Heart left ventricle (tissue), 16 donors: ENCODE measurements around the gene PDZD8. TPM values are rescaled to one million over a fixed set of nuclear protein-coding genes. Genes with fewer than 3 reads are reported as not detected.
A peak's percentile ranks its signal among the peaks of the same experiment; 100 is the strongest.

Experiments used
- ATAC-seq, 4 donors: fragments of 200-7000 bp; cut with Tn5 transposase; one replicate each; pipeline ENCODE4 v1.9.1; 2020 to 2022; ENCODE audit warnings: moderate library complexity in 4 of 4, mild to moderate bottlenecking in 3 of 4, moderate number of reproducible peaks in 1 of 4
- DNase-seq, 5 donors: peaks; one replicate each; pipeline ENCODE4 v3.0.0-alpha.2; 2020
- H3K27ac ChIP-seq, 12 donors: fragments of 200-600 bp; sonication (generic) in 4 of 12; one replicate each; pipeline versions ENCODE4 v1.5.0 to v1.8.0; 2016 to 2022; ENCODE audit warnings: mild to moderate bottlenecking in 2 of 12
- H3K27me3 ChIP-seq, 9 donors: fragments of 200-600 bp; sonication (generic) in 2 of 9; one replicate each; pipeline versions ENCODE4 v1.5.1 to v1.8.0; 2016 to 2022; ENCODE audit warnings: mild to moderate bottlenecking in 3 of 9
- H3K36me3 ChIP-seq, 9 donors: fragments of 200-600 bp; sonication (generic) in 2 of 9; one replicate each; pipeline versions ENCODE4 v1.5.0 to v1.8.0; 2018 to 2022; ENCODE audit warnings: mild to moderate bottlenecking in 2 of 9
- H3K4me1 ChIP-seq, 12 donors: fragments of 200-600 bp; sonication (generic) in 4 of 12; one replicate each; pipeline versions ENCODE4 v1.5.0 to v1.8.0; 2016 to 2022; ENCODE audit warnings: mild to moderate bottlenecking in 3 of 12
- H3K4me3 ChIP-seq, 12 donors: fragments of 200-600 bp; sonication (generic) in 4 of 12; one replicate each; pipeline versions ENCODE4 v1.5.0 to v1.8.0; 2017 to 2022; ENCODE audit warnings: mild to moderate bottlenecking in 9 of 12, moderate library complexity in 4 of 12
- H3K9me3 ChIP-seq, 12 donors: fragments of 200-600 bp; sonication (generic) in 4 of 12; one replicate each; pipeline versions ENCODE4 v1.5.0 to v1.8.0; 2016 to 2022; ENCODE audit warnings: mild to moderate bottlenecking in 1 of 12
- POLR2A ChIP-seq, 2 donors: fragments of 450-650 bp; IDR thresholded peaks; one replicate each; pipeline ENCODE4 v1.6.1; 2017; ENCODE audit warnings: antibody characterized with exemption in 2 of 2, mild to moderate bottlenecking in 2 of 2, moderate library complexity in 2 of 2
- WGBS, 4 donors: extraction: QIAGEN DNeasy Blood & Tissue Kit in 2 of 4; methylation state at CpG; one replicate each; pipeline versions ENCODE4 v1.1.5 to v1.1.7; 2013 to 2018; 5-methylcytosine and 5-hydroxymethylcytosine counted together
- intact Hi-C, 10 donors: fragments of 100-400 bp; cut with DNase I; formaldehyde crosslinking; loops; one replicate each; pipeline versions ENCODE4 v1.11.1 to v1.14.2; 2022
- polyA plus RNA-seq, 2 donors: library from polyadenylated mRNA; stranded (reverse); fragments of 200-250 nt; gene quantifications; one replicate each; pipeline ENCODE4 v1.2.3, GENCODE V29; 2013
- total RNA-seq, 9 donors: library from RNA; depleted of rRNA in 2 of 9; stranded (reverse); fragments of >200 nt in 2 of 9; fragmentation: NEBNext Ultra II Directional in 3 of 9; extraction: Animal tissue kit (Norgen Biotek cat#: 25700) in 3 of 9; gene quantifications; one replicate each; pipeline versions ENCODE4 v1.1.0 to v1.2.4, GENCODE V29; 2016 to 2023
- TF ChIP-seq, protein P1 (sequence below), 12 donors: fragments of 200-600 bp; sonication (generic) in 4 of 12; IDR thresholded peaks; one replicate each; pipeline versions ENCODE4 v1.5.0 to v1.8.0; 2018 to 2022; ENCODE audit warnings: antibody characterized with exemption in 12 of 12, mild to moderate bottlenecking in 5 of 12
- donor health status: ischemic (EF 13 %, LVEDD 7.1; RV severe dilation, severe dysfunction).
- donor health status: healthy with polysubstance abuse.
- donor health status: DM: no; HTN: yes; CAD: no.
- donor health status: DM: no; HTN: no; CAD: no.
- donor health status: ischemic (EF 25% LVEDD 6.9; RV normal size, moderate dysfunction).
- donor health status: ischemic (EF 25% LVEDD 5.7; RV mildly dilated, moderate dysfunction).
- donor health status: healthy.
- donor health status: DM: yes; HTN: yes; CAD: no.
- donor health status: ischemic (EF 35%, LVEDD 5.7; RV mildly dilated, moderate dysfunction).
- donor health status: nonischemic (EF 11% LVEDD 7.7; RV severe dilation, severe dysfunction).
- donor health status: DM: yes; HTN: yes; CAD: no.
- donor health status: PGD.
- donor health status: ischemic (EF 29% LVEDD 5.4; RV normal size, mild dysfunction).
- donor health status: nonischemic (EF 23%, LVEDD 6.1; RV moderate dilation, normal function).

PDZD8 gene
- total and polyA plus RNA-seq, 11 donors, result 2.0 to 37.2 (median 24.1) TPM

DNA sequence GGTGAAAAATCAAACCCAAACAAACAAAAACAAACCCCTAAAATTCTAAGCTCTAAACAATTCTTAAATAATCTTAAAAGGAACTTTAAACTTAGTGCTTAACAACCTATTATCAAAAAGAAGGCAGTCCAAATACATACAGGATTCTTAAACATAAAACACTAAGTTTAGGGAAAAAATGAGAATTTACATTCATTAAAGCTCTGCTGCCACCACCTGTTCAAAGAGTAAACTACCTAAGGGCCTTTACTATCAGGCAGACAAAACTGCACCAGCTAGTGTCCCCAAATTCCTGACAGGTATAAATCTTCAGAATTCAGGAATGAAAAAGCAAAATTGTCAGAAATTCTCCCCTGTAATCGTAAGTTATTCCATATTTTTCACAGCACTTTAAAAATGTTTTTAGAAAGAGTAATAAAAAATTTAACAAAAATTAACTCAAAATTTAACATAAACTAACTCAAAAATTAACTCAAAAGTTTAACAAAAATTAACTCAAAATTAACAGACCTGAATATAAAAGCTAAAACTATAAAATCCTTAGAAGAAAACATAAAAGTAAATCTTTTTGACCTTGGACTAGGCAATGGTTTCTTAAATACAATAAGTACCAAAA, 55.1 kb downstream of the PDZD8 start:
- H3K4me3 ChIP-seq, result no peak overlapping the region
- no peak for TF ChIP-seq POLR2A (IDR thresholded peaks at IDR 0.05)
- TF ChIP-seq, protein P1, sequence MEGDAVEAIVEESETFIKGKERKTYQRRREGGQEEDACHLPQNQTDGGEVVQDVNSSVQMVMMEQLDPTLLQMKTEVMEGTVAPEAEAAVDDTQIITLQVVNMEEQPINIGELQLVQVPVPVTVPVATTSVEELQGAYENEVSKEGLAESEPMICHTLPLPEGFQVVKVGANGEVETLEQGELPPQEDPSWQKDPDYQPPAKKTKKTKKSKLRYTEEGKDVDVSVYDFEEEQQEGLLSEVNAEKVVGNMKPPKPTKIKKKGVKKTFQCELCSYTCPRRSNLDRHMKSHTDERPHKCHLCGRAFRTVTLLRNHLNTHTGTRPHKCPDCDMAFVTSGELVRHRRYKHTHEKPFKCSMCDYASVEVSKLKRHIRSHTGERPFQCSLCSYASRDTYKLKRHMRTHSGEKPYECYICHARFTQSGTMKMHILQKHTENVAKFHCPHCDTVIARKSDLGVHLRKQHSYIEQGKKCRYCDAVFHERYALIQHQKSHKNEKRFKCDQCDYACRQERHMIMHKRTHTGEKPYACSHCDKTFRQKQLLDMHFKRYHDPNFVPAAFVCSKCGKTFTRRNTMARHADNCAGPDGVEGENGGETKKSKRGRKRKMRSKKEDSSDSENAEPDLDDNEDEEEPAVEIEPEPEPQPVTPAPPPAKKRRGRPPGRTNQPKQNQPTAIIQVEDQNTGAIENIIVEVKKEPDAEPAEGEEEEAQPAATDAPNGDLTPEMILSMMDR (IDR thresholded peaks at IDR 0.05), result peak in 11 of 12 donors; percentile 17 to 61 (median 46)
- WGBS, 4 donors, result 75 to 79% (median 76%) methylated on average over 1 of the region's 1 CpG

DNA sequence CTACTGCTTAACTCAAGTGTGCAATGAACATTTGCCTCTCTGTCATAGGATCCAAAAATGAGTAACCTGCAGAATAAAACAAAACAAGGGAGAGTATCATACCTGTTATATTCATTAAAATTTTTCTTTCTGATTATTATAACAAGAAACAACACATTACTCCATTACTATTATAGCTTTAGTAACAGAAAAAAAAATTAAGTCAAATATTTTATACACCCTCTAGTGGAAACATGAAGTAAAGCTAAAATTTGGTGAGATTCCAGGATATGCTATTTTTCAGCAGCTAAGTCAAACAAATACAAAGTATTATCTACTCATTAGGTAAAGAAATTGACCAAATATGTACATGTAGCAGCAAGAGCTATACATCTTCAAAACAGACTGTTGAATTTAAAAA, 56.3 kb downstream of the PDZD8 start:
- intact Hi-C loops, result loop anchor here in 6 of 10 donors (1.0 to 10.0 kb wide), 4 partner anchors 94 to 103 kb away; no protein-coding TSS in a partner anchor
- DNase-seq (no peak), ATAC-seq (no peak)
- no peak overlapping the region for H3K27ac ChIP-seq
- TF ChIP-seq, protein P1 (IDR thresholded peaks at IDR 0.05), result peak in 7 of 12 donors; percentile 11 to 41 (median 35)
- TF ChIP-seq POLR2A (IDR thresholded peaks at IDR 0.05), result no peak
- H3K36me3 ChIP-seq, result peaks cover 0 to 18% (median 0%) of the 10 kb centered on the region in 9 donors
- H3K27me3 ChIP-seq, result no peaks in the 10 kb centered on the region
- no peaks in the 10 kb centered on the region for H3K9me3 ChIP-seq
- H3K4me3 ChIP-seq, result no peak overlapping the region
- peaks cover 0 to 5% (median 0%) of the 10 kb centered on the region in 12 donors for H3K4me1 ChIP-seq

More for the DNA sequence above, 55.1 kb downstream of the PDZD8 start:
- intact Hi-C loops, result loop anchor here in 2 of 10 donors (5.0 to 10.0 kb wide), 2 partner anchors 103 to 105 kb away; no protein-coding TSS in a partner anchor
- Histone ChIP-seq H3K27ac (no peak overlapping the region), H3K9me3 (no peaks in the 10 kb centered on the region), H3K4me1 (peaks cover 0 to 5% (median 0%) of the 10 kb centered on the region in 12 donors), H3K36me3 (peaks cover 0 to 9% (median 0%) of the 10 kb centered on the region in 9 donors), H3K27me3 (no peaks in the 10 kb centered on the region)
- DNase-seq, result no peak
- no peak for ATAC-seq

DNA sequence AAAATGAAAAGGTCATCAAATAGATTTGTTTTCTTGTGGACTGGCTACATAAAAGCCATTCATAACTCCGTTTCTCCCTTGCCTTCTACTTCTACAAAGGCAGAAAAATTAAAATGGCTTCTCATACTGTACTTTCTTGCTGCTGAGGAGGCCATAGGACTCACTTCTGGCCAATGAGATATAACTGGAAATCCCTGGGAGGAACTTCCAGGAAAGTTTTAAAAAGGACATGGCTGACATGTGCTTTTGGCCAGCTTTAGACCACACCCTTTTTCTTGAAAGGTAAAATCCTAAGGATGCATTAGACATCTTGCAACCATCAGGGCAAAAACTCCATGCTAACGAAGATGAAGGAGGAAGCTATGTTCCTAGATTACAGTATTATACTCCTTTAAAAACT, 58.5 kb downstream of the PDZD8 start:
- ATAC-seq (no peak), DNase-seq (no peak)
- no peak for TF ChIP-seq POLR2A (IDR thresholded peaks at IDR 0.05)
- TF ChIP-seq, protein P1 (IDR thresholded peaks at IDR 0.05), result no peak
- peaks cover 0 to 21% (median 0%) of the 10 kb centered on the region in 9 donors for H3K36me3 ChIP-seq
- H3K27me3 ChIP-seq, result no peaks in the 10 kb centered on the region
- no peak overlapping the region for H3K4me3 ChIP-seq
- no peak overlapping the region for H3K27ac ChIP-seq
- H3K4me1 ChIP-seq, result no peaks in the 10 kb centered on the region
- no peaks in the 10 kb centered on the region for H3K9me3 ChIP-seq
- 92 to 97% (median 95%) methylated on average over 2 of the region's 2 CpGs for WGBS, 4 donors
- intact Hi-C loops, result loop anchor here in 4 of 10 donors (2.0 to 10.0 kb wide), 3 partner anchors 92 to 100 kb away; no protein-coding TSS in a partner anchor

DNA sequence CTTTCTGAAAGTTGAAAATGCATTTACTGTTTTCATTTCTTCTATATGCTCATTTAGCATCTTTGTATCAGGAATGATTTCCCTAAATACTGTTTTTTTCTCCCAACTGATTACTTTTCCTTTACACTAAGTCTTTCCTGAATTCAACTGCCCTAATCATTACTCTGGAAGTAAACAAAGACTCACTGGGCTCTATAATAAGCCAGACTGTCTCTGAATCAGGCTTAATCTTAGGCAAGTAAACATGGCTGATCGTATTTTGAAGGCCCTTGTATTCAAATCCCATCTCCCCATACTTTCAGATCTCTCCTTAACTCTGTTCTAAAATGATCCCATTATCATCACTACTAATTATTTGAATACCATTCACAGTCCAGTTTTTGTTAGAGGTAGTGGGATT, 61.6 kb downstream of the PDZD8 start:
- Histone ChIP-seq H3K4me3 (no peak overlapping the region), H3K9me3 (no peaks in the 10 kb centered on the region), H3K27ac (no peak overlapping the region), H3K27me3 (no peaks in the 10 kb centered on the region), H3K4me1 (no peaks in the 10 kb centered on the region), H3K36me3 (peaks cover 0 to 21% (median 0%) of the 10 kb centered on the region in 9 donors)
- 98 to 100% (median 99%) methylated on average over 1 of the region's 1 CpG for WGBS, 4 donors
- ATAC-seq (no peak), DNase-seq (no peak)
- intact Hi-C loops, result loop anchor here in 1 of 10 donors (10.0 kb wide), 1 partner anchor 89 kb away; no protein-coding TSS in a partner anchor
- no peak for TF ChIP-seq POLR2A (IDR thresholded peaks at IDR 0.05)
- TF ChIP-seq, protein P1 (IDR thresholded peaks at IDR 0.05), result no peak
